Astrocyte (in vitro differentiated cells and primary cell): ENCODE results near the gene COL2A1. TPM values are rescaled to one million over a fixed set of nuclear protein-coding genes. Genes with fewer than 3 reads are reported as not detected.

ENCODE experiments used
- DNase-seq: peaks from one replicate; pipeline ENCODE4 v3.0.0-alpha.2; 2010; ENCODE audit warnings: low read depth
- FAIRE-seq: peaks from 2 replicates; lab custom pipeline; 2011; peaks lifted over from hg19 to GRCh38; lab: Jason Lieb, UNC
- H2AFZ ChIP-seq: 2 replicates; pipeline ENCODE4 v1.6.0; 2012; ENCODE audit warnings: low read depth, low read length, inconsistent platforms
- H3K27ac ChIP-seq: 2 replicates; pipeline ENCODE4 v1.5.1; 2011; ENCODE audit warnings: low read depth, low read length, inconsistent platforms
- H3K27me3 ChIP-seq: 2 replicates; pipeline ENCODE4 v1.6.0; 2011; ENCODE audit warnings: low read length, inconsistent platforms; ENCODE audit not compliant: insufficient read depth
- H3K36me3 ChIP-seq: 2 replicates; pipeline ENCODE4 v1.5.1; 2011; ENCODE audit warnings: low read length, inconsistent platforms; ENCODE audit not compliant: insufficient read depth
- H3K4me1 ChIP-seq: 2 replicates; pipeline ENCODE4 v1.5.1; 2011; ENCODE audit warnings: low read length, inconsistent platforms; ENCODE audit not compliant: insufficient read depth
- H3K4me2 ChIP-seq: 2 replicates; pipeline ENCODE4 v1.6.0; 2012; ENCODE audit warnings: low read length, inconsistent platforms
- H3K4me3 ChIP-seq: 2 replicates; pipeline ENCODE4 v1.5.1; 2011; ENCODE audit warnings: low read depth, mild to moderate bottlenecking, low read length, inconsistent platforms; ENCODE audit not compliant: insufficient read depth
- H3K79me2 ChIP-seq: 2 replicates; pipeline ENCODE4 v1.6.0; 2012; ENCODE audit warnings: mild to moderate bottlenecking, low read length, inconsistent platforms; ENCODE audit not compliant: insufficient read depth
- H3K9ac ChIP-seq: 2 replicates; pipeline ENCODE4 v1.6.0; 2012; ENCODE audit warnings: mild to moderate bottlenecking, low read length, inconsistent platforms
- H3K9me3 ChIP-seq: 2 replicates; pipeline ENCODE4 v1.5.1; 2012; ENCODE audit warnings: low read depth, mild to moderate bottlenecking, low read length, inconsistent platforms; ENCODE audit not compliant: insufficient read depth
- H4K20me1 ChIP-seq: 2 replicates; pipeline ENCODE4 v1.6.0; 2012; ENCODE audit warnings: low read length, inconsistent platforms; ENCODE audit not compliant: insufficient read depth
- H3K27ac Mint-ChIP-seq: one replicate; pipeline ENCODE4 v1.8.0; 2021; ENCODE audit warnings: mild to moderate bottlenecking, mixed read lengths; ENCODE audit not compliant: unreplicated experiment
- H3K27me3 Mint-ChIP-seq: one replicate; pipeline ENCODE4 v1.8.0; 2021; ENCODE audit warnings: low read depth, mixed read lengths; ENCODE audit not compliant: unreplicated experiment
- H3K36me3 Mint-ChIP-seq: one replicate; pipeline ENCODE4 v1.8.0; 2021; ENCODE audit warnings: low read depth, mixed read lengths; ENCODE audit not compliant: unreplicated experiment
- H3K4me1 Mint-ChIP-seq: one replicate; pipeline ENCODE4 v1.8.0; 2021; ENCODE audit warnings: low read depth, mixed read lengths; ENCODE audit not compliant: unreplicated experiment
- H3K4me3 Mint-ChIP-seq: one replicate; pipeline ENCODE4 v1.8.0; 2021; ENCODE audit warnings: mild to moderate bottlenecking, moderate library complexity, mixed read lengths; ENCODE audit not compliant: unreplicated experiment
- H3K9me3 Mint-ChIP-seq: one replicate; pipeline ENCODE4 v1.8.0; 2021; ENCODE audit warnings: mild to moderate bottlenecking, mixed read lengths; ENCODE audit not compliant: unreplicated experiment
- CTCF ChIP-seq: IDR thresholded peaks from 2 replicates; pipeline ENCODE4 v1.5.1; 2011; ENCODE audit warnings: low read depth, mild to moderate bottlenecking, inconsistent platforms, low read length, moderate library complexity; ENCODE audit not compliant: insufficient read depth
- EZH2 ChIP-seq: IDR thresholded peaks from 2 replicates; pipeline ENCODE4 v1.6.1; 2012; ENCODE audit warnings: mild to moderate bottlenecking, low read length, inconsistent platforms; ENCODE audit not compliant: insufficient read depth
- total RNA-seq: library from RNA; stranded (reverse); gene quantifications from 2 replicates; pipeline ENCODE4 v1.2.1, GENCODE V29; 2021

COL2A1 gene
- total RNA-seq, 1 donor from 2014 or later, result 20.3 TPM

GRCh38 chr12:47990351-47991105 lies 13.7 kb downstream of the COL2A1 start:
- no peak for FAIRE-seq
- Histone ChIP-seq H3K4me3 (no peak overlapping the region), H3K36me3 (no peaks in the 10 kb centered on the region), H4K20me1 (no peaks in the 10 kb centered on the region), H3K27me3 (peaks cover 19% of the 10 kb centered on the region), H3K4me2 (no peak overlapping the region), H3K9ac (no peak overlapping the region), H3K9me3 (no peaks in the 10 kb centered on the region), H3K27ac (no peak overlapping the region), H3K79me2 (no peaks in the 10 kb centered on the region), H3K4me1 (no peaks in the 10 kb centered on the region), H2AFZ (no peak overlapping the region)
- peaks cover 7% of the 10 kb centered on the region for H3K36me3 Mint-ChIP-seq
- H3K4me1 Mint-ChIP-seq, result peaks cover 13% of the 10 kb centered on the region
- no peak for DNase-seq
- no peak overlapping the region for H3K27ac Mint-ChIP-seq
- no peak for TF ChIP-seq CTCF
- no peak for TF ChIP-seq EZH2
- H3K27me3 Mint-ChIP-seq, result peaks cover 20% of the 10 kb centered on the region
- H3K9me3 Mint-ChIP-seq, result no peaks in the 10 kb centered on the region
- no peak overlapping the region for H3K4me3 Mint-ChIP-seq

GRCh38 chr12:47989666-47990065 lies 14.6 kb downstream of the COL2A1 start:
- peaks cover 13% of the 10 kb centered on the region for H3K27me3 ChIP-seq
- Mint-ChIP-seq H3K27ac (no peak overlapping the region), H3K4me1 (peaks cover 13% of the 10 kb centered on the region), H3K9me3 (no peaks in the 10 kb centered on the region), H3K27me3 (peaks cover 18% of the 10 kb centered on the region), H3K4me3 (no peak overlapping the region), H3K36me3 (peaks cover 1% of the 10 kb centered on the region)
- no peaks in the 10 kb centered on the region for H3K4me1 ChIP-seq
- TF ChIP-seq CTCF (no peak), EZH2 (no peak)
- no peak overlapping the region for H3K4me3 ChIP-seq
- no peaks in the 10 kb centered on the region for H3K9me3 ChIP-seq
- no peaks in the 10 kb centered on the region for H4K20me1 ChIP-seq
- no peaks in the 10 kb centered on the region for H3K36me3 ChIP-seq
- H3K4me2 ChIP-seq, result no peak overlapping the region
- no peak overlapping the region for H3K9ac ChIP-seq
- no peak overlapping the region for H2AFZ ChIP-seq
- FAIRE-seq (no peak), DNase-seq (no peak)
- no peaks in the 10 kb centered on the region for H3K79me2 ChIP-seq
- H3K27ac ChIP-seq, result no peak overlapping the region

GRCh38 chr12:47989023-47989417 lies 15.3 kb downstream of the COL2A1 start:
- Histone ChIP-seq H3K79me2 (no peaks in the 10 kb centered on the region), H3K4me2 (no peak overlapping the region), H3K9me3 (no peaks in the 10 kb centered on the region), H3K36me3 (no peaks in the 10 kb centered on the region), H2AFZ (no peak overlapping the region), H4K20me1 (no peaks in the 10 kb centered on the region), H3K4me1 (no peaks in the 10 kb centered on the region), H3K27ac (no peak overlapping the region), H3K4me3 (no peak overlapping the region), H3K27me3 (peaks cover 10% of the 10 kb centered on the region), H3K9ac (no peak overlapping the region)
- Mint-ChIP-seq H3K27me3 (peaks cover 22% of the 10 kb centered on the region), H3K36me3 (peaks cover 1% of the 10 kb centered on the region), H3K4me1 (peaks cover 13% of the 10 kb centered on the region), H3K4me3 (no peak overlapping the region), H3K9me3 (no peaks in the 10 kb centered on the region), H3K27ac (no peak overlapping the region)
- FAIRE-seq, result no peak
- TF ChIP-seq EZH2 (no peak), CTCF (no peak)
- DNase-seq, result no peak
